Left lung (tissue), 10 donors: ENCODE data around the gene VDAC1. TPM values are rescaled to one million over a fixed set of nuclear protein-coding genes. Genes with fewer than 3 reads are reported as not detected.

Source experiments
- ATAC-seq: fragments of 200-7000 bp; cut with Tn5 transposase; one replicate; pipeline ENCODE4 v1.9.1; 2020; ENCODE audit warnings: moderate library complexity
- DNase-seq, 4 donors: peaks; one replicate each; pipeline ENCODE4 v3.0.0-alpha.2; 2013 to 2020
- H3K27ac ChIP-seq, 2 donors: fragments of 200-600 bp; sonication (generic) in 1 of 2; one replicate each; pipeline versions ENCODE4 v1.5.0 to v1.8.0; 2020 to 2021
- H3K27me3 ChIP-seq, 2 donors: fragments of 200-600 bp; sonication (generic) in 1 of 2; one replicate each; pipeline versions ENCODE4 v1.5.0 to v1.8.0; 2020 to 2021
- H3K36me3 ChIP-seq, 2 donors: fragments of 200-600 bp; sonication (generic) in 1 of 2; one replicate each; pipeline versions ENCODE4 v1.5.0 to v1.8.0; 2020 to 2021
- H3K4me1 ChIP-seq, 2 donors: fragments of 200-600 bp; one replicate each; pipeline ENCODE4 v1.8.0; 2021
- H3K4me3 ChIP-seq, 2 donors: fragments of 200-600 bp; sonication (generic) in 1 of 2; one replicate each; pipeline versions ENCODE4 v1.5.0 to v1.8.0; 2020 to 2021; ENCODE audit warnings: mild to moderate bottlenecking in 1 of 2
- H3K9me3 ChIP-seq, 2 donors: fragments of 200-600 bp; sonication (generic) in 1 of 2; one replicate each; pipeline versions ENCODE4 v1.5.0 to v1.8.0; 2020 to 2021
- intact Hi-C, 2 donors: fragments of 100-400 bp; cut with DNase I; formaldehyde crosslinking; loops; one replicate each; pipeline versions ENCODE4 v1.11.2 to v1.14.2; 2022
- polyA plus RNA-seq, 6 donors: library from polyadenylated mRNA; unstranded; fragments of 120-200 nt; gene quantifications; one replicate each; pipeline ENCODE4 v1.2.1, GENCODE V29; 2013; ENCODE audit not compliant: insufficient read length in 6 of 6
- total RNA-seq, 2 donors: library from RNA; stranded (reverse); fragmentation: NEBNext Ultra II Directional; extraction: Animal tissue kit (Norgen Biotek cat#: 25700); gene quantifications; one replicate each; pipeline ENCODE4 v1.2.1, GENCODE V29; 2021
- TF ChIP-seq, protein P1 (sequence below), 2 donors: fragments of 200-600 bp; sonication (generic) in 1 of 2; IDR thresholded peaks; one replicate each; pipeline versions ENCODE4 v1.5.0 to v1.8.0; 2021; ENCODE audit warnings: antibody characterized with exemption in 2 of 2
- donor health status: DM: no; HTN: yes; CAD: no.
- donor health status: DM: no; HTN: no; CAD: no.

VDAC1 gene
- total and polyA plus RNA-seq, 8 donors = 118 to 186 (median 133) TPM

DNA sequence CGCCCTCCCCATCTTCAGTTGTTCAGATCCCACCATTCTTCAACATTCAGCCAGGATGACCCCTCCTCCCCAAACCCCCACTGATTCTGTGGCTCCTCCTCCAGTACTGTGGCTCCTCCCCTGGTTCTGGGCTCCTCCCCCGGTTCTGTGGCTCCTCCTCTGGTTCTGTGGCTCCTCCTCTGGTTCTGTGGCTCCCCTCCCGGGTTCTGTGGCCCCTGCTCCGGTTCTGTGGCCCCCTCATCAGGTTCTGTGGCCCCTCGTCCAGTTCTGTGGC, 69.2 kb downstream of the VDAC1 start:
- TF ChIP-seq, protein P1, sequence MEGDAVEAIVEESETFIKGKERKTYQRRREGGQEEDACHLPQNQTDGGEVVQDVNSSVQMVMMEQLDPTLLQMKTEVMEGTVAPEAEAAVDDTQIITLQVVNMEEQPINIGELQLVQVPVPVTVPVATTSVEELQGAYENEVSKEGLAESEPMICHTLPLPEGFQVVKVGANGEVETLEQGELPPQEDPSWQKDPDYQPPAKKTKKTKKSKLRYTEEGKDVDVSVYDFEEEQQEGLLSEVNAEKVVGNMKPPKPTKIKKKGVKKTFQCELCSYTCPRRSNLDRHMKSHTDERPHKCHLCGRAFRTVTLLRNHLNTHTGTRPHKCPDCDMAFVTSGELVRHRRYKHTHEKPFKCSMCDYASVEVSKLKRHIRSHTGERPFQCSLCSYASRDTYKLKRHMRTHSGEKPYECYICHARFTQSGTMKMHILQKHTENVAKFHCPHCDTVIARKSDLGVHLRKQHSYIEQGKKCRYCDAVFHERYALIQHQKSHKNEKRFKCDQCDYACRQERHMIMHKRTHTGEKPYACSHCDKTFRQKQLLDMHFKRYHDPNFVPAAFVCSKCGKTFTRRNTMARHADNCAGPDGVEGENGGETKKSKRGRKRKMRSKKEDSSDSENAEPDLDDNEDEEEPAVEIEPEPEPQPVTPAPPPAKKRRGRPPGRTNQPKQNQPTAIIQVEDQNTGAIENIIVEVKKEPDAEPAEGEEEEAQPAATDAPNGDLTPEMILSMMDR (IDR thresholded peaks at IDR 0.05) = no peak
- no peak for ATAC-seq
- intact Hi-C loops = no loop called here
- no peaks in the 10 kb centered on the region for H3K36me3 ChIP-seq
- H3K27ac ChIP-seq = no peak overlapping the region
- no peaks in the 10 kb centered on the region for H3K27me3 ChIP-seq
- H3K9me3 ChIP-seq = no peaks in the 10 kb centered on the region
- peak in 1 of 4 donors; percentile 18 for DNase-seq
- H3K4me1 ChIP-seq = no peaks in the 10 kb centered on the region
- no peak overlapping the region for H3K4me3 ChIP-seq

DNA sequence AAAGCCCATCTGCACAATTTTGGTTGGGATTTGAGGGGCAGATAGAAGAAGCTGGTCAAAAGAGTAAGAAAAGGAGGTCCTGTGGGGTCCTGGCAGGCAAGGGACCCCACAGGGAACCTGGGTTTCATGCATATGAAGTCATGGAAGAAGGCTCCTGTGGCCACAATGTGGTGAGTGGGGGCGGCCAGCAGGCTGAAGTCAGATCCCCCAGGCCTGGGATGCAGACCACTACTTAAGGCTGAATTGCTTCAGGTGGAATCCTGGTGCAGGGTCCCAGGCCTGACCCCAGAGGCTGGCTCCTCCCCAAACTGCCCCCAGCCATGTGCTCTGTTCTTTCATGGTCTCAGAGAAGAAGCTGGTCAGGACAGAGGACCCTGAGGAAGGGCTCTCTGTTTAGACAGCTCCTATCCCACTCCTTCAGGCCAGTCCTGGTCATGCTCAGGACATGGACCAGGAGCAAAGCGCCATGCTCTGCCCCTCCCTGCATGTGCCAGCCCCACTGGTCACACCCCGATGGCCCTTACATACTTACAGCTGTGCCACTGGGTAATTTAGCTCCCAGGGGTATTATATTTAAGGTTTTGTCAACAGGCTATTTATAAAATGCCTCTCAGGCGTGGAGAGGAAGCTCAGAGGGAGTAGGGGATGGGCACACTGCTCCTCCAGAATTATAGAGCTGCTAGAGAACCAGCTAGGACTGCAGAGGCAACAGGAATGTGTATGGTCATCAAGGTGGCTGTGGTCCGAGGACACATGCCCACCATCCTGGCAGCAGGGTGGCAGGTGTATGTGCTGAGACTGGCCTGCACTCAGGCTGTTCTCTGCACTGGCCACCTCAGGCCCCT, 69.7 kb downstream of the VDAC1 start:
- TF ChIP-seq, protein P1 (IDR thresholded peaks at IDR 0.05) = no peak
- peak in 1 of 4 donors; percentile 27 for DNase-seq
- no peaks in the 10 kb centered on the region for H3K9me3 ChIP-seq
- no peak for ATAC-seq
- intact Hi-C loops = no loop called here
- no peaks in the 10 kb centered on the region for H3K36me3 ChIP-seq
- no peak overlapping the region for H3K4me3 ChIP-seq
- no peaks in the 10 kb centered on the region for H3K4me1 ChIP-seq
- H3K27ac ChIP-seq = no peak overlapping the region
- no peaks in the 10 kb centered on the region for H3K27me3 ChIP-seq

DNA sequence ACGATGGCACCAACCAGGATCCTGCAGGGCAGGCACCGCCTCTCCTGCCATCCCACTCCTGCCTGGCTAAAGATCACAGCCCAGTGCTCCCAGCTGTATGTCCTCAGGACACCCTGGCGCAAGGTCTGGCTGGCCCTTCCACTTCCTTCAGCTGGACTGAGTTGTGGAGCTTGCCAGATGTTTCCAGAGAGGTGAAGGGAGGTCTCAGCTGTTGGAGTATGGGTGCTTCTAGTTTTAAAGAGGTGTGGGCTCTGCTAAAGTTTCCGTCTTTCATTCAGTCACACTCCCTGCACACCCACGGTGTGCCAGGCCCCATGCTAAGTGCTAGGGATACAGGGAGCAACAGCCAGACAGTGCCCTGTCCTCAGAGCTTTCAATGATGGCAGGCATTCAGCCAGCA, 70.5 kb downstream of the VDAC1 start:
- DNase-seq (peak in 1 of 4 donors; percentile 31), ATAC-seq (no peak)
- TF ChIP-seq, protein P1 (IDR thresholded peaks at IDR 0.05) = no peak
- Histone ChIP-seq H3K36me3 (no peaks in the 10 kb centered on the region), H3K27me3 (no peaks in the 10 kb centered on the region), H3K4me1 (no peaks in the 10 kb centered on the region), H3K4me3 (no peak overlapping the region), H3K27ac (no peak overlapping the region), H3K9me3 (no peaks in the 10 kb centered on the region)
- intact Hi-C loops = no loop called here

DNA sequence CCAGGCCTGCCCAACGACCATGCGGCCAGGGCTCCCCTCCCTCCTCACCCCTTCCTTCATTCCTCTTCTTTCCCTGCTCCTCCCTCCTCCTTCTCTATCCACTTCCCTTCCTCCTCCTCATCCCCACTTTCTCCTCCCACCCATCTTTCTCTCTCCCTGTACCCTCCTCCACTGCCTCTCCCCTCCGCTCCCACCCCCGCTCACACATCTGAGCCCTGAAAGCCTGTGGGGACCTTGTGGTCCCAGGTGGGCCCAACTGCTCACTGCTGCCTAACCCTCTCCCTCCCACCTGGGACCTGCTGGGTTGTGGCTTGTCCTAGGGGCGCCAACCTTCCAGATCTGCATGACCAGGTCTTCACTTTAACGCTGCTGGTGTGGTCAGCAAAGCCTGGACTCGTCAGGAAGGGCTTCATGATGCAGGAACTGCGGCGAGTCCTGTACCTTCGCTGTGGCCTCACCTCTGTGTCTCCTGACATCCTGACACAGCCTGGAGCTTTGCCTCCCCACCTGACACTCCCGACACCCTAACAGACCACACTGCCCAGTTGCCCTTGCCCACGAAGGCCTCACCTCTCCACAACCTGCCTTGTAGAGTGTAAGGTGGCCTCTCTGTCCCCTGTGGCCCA, 71.0 kb downstream of the VDAC1 start:
- TF ChIP-seq, protein P1 (IDR thresholded peaks at IDR 0.05) = no peak
- Histone ChIP-seq H3K27me3 (no peaks in the 10 kb centered on the region), H3K9me3 (no peaks in the 10 kb centered on the region), H3K4me1 (no peaks in the 10 kb centered on the region), H3K4me3 (no peak overlapping the region), H3K36me3 (no peaks in the 10 kb centered on the region), H3K27ac (no peak overlapping the region)
- DNase-seq = peak in 1 of 4 donors; percentile 50
- no peak for ATAC-seq
- intact Hi-C loops = no loop called here

DNA sequence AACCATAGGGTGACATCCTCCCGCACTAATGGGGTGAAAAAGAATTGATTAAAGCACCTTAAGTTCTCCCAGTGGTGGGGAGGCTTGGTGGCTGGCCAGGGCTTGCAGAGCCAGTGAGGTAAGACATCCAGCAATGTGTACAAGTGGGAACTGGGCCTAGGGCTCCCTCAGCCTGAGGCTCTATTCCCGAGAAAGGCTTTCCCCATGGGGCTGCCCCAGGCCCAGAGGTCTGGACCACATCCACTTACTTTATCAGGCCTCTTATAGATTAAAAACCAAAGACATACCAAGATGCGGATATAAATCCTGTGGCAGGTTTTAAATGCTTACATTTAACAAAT, 71.6 kb downstream of the VDAC1 start:
- H3K4me3 ChIP-seq = no peak overlapping the region
- no peak for ATAC-seq
- H3K9me3 ChIP-seq = no peaks in the 10 kb centered on the region
- intact Hi-C loops = no loop called here
- DNase-seq = peak in 1 of 4 donors; percentile 43
- H3K27me3 ChIP-seq = no peaks in the 10 kb centered on the region
- H3K4me1 ChIP-seq = no peaks in the 10 kb centered on the region
- H3K36me3 ChIP-seq = no peaks in the 10 kb centered on the region
- TF ChIP-seq, protein P1 (IDR thresholded peaks at IDR 0.05) = no peak
- H3K27ac ChIP-seq = no peak overlapping the region
